Nephron (organoid): ENCODE measurements around the gene ANKRD2.
A peak's percentile ranks its signal among the peaks of the same experiment; 100 is the strongest.
"Not testable (repeated sequence)": the region's sequence is repeated elsewhere in the genome, so short reads cannot be mapped to it uniquely, and the experiment has no call there.

Experiments
- H3K27ac Mint-ChIP-seq, 3 experiments: 2 replicates each; pipeline ENCODE4 v1.8.0; 2020; ENCODE audit warnings: mixed read lengths in 3 of 3, mild to moderate bottlenecking in 2 of 3, moderate library complexity in 1 of 3
- H3K27me3 Mint-ChIP-seq: 2 replicates; pipeline ENCODE4 v1.8.0; 2021; ENCODE audit warnings: low read depth, mild to moderate bottlenecking, moderate library complexity, mixed read lengths
- H3K36me3 Mint-ChIP-seq: 2 replicates; pipeline ENCODE4 v1.8.0; 2020; ENCODE audit warnings: low read depth, mixed read lengths
- H3K4me1 Mint-ChIP-seq: 2 replicates; pipeline ENCODE4 v1.8.0; 2020; ENCODE audit warnings: mixed read lengths
- H3K4me3 Mint-ChIP-seq, 3 experiments: 2 replicates each; pipeline ENCODE4 v1.8.0; 2020; ENCODE audit warnings: mild to moderate bottlenecking in 3 of 3, mixed read lengths in 3 of 3, moderate library complexity in 2 of 3
- H3K9me3 Mint-ChIP-seq: 2 replicates; pipeline ENCODE4 v1.8.0; 2020; ENCODE audit warnings: mixed read lengths
- TF ChIP-seq, protein P1 (sequence below), 3 experiments: fragments of 200-600 bp; sonication (generic); IDR thresholded peaks; one replicate each; pipeline ENCODE4 v1.5.0; 2021; ENCODE audit warnings: antibody characterized with exemption in 3 of 3; ENCODE audit not compliant: unreplicated experiment in 3 of 3

The ANKRD2 gene, protein sequence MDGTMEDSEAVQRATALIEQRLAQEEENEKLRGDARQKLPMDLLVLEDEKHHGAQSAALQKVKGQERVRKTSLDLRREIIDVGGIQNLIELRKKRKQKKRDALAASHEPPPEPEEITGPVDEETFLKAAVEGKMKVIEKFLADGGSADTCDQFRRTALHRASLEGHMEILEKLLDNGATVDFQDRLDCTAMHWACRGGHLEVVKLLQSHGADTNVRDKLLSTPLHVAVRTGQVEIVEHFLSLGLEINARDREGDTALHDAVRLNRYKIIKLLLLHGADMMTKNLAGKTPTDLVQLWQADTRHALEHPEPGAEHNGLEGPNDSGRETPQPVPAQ

DNA sequence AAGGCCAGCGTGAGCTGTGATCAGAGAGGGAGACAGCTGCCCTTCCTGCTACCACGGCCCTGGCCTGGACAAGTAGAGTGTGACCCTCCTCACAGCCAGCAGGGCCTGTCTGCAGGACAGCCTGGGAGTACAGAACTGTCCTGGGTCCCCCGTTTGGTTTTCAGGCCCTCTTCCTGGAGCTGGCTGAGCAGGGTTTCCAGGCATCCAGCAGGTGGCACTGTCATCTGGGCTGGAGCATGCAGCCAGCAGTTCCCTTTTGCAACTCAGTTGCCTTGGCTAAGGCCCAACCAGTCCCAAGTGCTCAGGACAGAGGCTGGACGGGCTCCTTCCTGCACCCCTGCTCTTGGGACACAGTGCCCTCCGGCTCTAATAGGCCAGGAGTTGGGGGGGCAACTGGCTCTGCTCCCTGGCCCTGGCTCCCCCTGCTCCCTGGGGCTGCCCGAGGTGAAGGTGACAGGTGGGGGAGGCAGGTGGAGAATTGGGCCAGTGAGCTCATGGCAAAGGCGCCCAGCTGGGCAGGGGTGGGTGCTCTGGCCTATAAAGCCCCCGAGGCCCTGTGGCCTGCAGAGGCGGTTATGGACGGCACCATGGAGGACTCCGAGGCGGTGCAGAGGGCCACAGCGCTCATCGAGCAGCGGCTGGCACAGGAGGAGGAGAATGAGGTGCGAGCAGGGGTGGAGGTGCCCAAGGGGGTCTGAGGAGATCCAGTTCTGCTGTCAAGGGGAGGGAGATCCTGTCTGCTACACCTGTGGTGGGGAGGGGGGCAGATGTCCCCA lies at the start of gene ANKRD2:
Gene ANKRD2, plus strand, starts transcription at position 566 of the 776 bp plus-strand sequence. Its CDS starts 10 bp downstream, at position 576.
- H3K4me3 Mint-ChIP-seq = peak within 1 kb of the TSS in 1 of 3 experiments; percentile 27
- peak within 1 kb of the TSS; percentile 64 to 88 (median 71) for H3K27ac Mint-ChIP-seq
- no peaks in the 10 kb centered on the region for H3K36me3 Mint-ChIP-seq
- peaks cover 31% of the 10 kb centered on the region for H3K4me1 Mint-ChIP-seq
- TF ChIP-seq, protein P1, sequence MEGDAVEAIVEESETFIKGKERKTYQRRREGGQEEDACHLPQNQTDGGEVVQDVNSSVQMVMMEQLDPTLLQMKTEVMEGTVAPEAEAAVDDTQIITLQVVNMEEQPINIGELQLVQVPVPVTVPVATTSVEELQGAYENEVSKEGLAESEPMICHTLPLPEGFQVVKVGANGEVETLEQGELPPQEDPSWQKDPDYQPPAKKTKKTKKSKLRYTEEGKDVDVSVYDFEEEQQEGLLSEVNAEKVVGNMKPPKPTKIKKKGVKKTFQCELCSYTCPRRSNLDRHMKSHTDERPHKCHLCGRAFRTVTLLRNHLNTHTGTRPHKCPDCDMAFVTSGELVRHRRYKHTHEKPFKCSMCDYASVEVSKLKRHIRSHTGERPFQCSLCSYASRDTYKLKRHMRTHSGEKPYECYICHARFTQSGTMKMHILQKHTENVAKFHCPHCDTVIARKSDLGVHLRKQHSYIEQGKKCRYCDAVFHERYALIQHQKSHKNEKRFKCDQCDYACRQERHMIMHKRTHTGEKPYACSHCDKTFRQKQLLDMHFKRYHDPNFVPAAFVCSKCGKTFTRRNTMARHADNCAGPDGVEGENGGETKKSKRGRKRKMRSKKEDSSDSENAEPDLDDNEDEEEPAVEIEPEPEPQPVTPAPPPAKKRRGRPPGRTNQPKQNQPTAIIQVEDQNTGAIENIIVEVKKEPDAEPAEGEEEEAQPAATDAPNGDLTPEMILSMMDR (IDR thresholded peaks at IDR 0.05; ENCODE audit: unreplicated experiment in 3 of 3) = peak; percentile 67 to 75 (median 70)
- H3K9me3 Mint-ChIP-seq = no peaks in the 10 kb centered on the region
- peaks cover 4% of the 10 kb centered on the region for H3K27me3 Mint-ChIP-seq

DNA sequence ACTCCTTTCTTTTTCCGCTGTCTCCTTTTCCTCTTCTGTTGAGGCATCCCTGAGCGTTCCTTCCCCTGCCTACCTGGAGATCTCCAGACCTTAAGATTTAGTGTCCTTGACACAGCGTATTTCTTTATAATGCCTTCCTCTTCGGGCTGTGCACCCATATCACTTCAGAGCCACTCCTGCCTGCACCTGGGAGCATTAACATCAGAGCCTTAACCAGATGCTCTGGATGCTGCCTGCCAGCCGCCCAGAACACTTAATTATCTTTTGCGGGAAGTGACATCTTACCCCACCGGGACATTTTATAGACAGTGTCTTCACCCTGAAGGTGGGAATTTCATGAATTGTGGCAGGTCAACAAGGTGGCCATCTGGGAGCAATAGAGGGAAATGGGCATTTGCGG lies 49.6 kb upstream of the ANKRD2 start:
- TF ChIP-seq, protein P1 (IDR thresholded peaks at IDR 0.05; ENCODE audit: unreplicated experiment in 3 of 3) = no peak
- Mint-ChIP-seq H3K4me3 (no peak overlapping the region), H3K27me3 (no peaks in the 10 kb centered on the region), H3K9me3 (no peaks in the 10 kb centered on the region), H3K4me1 (peaks cover 21% of the 10 kb centered on the region), H3K27ac (no peak overlapping the region), H3K36me3 (peaks cover 4% of the 10 kb centered on the region)

DNA sequence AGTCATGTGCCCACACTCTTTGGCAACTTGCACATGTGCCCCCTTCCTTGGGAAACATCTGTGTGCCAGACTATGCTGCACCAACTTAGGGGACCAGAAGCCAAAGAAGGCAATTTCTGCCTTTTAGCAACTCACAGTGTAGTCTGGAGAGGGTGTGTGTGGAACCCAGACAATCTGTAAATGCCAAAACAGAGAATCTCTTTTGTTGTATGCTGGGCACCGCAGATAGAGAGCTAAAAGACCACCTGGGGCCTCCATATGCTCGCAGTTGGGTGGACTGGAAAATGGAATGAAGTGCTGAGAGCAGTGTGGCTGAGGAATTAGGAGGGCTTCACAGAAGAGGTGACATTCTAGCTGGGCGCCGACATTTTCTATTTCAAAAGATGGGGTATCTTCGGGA lies 47.5 kb upstream of the ANKRD2 start:
- H3K4me3 Mint-ChIP-seq = no peak overlapping the region
- H3K4me1 Mint-ChIP-seq = peaks cover 9% of the 10 kb centered on the region
- no peaks in the 10 kb centered on the region for H3K27me3 Mint-ChIP-seq
- TF ChIP-seq, protein P1 (IDR thresholded peaks at IDR 0.05; ENCODE audit: unreplicated experiment in 3 of 3) = no peak
- H3K9me3 Mint-ChIP-seq = peaks cover 4% of the 10 kb centered on the region
- H3K36me3 Mint-ChIP-seq = peaks cover 10% of the 10 kb centered on the region
- H3K27ac Mint-ChIP-seq = no peak overlapping the region

DNA sequence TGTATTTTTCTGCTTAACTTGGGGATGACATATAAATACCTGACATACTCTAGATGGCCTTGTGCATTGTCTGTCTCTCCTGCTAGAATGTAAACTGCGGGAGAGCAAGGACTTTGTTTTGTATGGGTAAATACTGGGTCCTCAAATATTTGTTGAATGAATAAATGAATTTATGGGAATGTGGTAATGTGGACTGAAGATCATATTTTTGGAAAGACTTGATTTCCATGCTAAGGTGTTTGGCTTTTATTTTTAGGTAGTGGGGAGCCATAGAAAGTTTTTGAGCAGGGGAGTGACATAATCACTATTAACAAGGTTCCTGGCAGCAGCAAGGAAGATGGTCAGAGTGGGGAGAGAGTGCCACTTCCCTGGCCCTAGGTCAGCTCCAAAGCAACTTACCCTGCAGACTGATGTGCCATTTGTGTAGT lies 46.9 kb upstream of the ANKRD2 start:
- H3K36me3 Mint-ChIP-seq = peaks cover 10% of the 10 kb centered on the region
- TF ChIP-seq, protein P1 (IDR thresholded peaks at IDR 0.05; ENCODE audit: unreplicated experiment in 3 of 3) = no peak
- no peak overlapping the region for H3K4me3 Mint-ChIP-seq
- peak overlapping the region in 1 of 3 experiments; percentile 49 for H3K27ac Mint-ChIP-seq
- peaks cover 10% of the 10 kb centered on the region for H3K4me1 Mint-ChIP-seq
- peaks cover 4% of the 10 kb centered on the region for H3K9me3 Mint-ChIP-seq
- H3K27me3 Mint-ChIP-seq = no peaks in the 10 kb centered on the region

DNA sequence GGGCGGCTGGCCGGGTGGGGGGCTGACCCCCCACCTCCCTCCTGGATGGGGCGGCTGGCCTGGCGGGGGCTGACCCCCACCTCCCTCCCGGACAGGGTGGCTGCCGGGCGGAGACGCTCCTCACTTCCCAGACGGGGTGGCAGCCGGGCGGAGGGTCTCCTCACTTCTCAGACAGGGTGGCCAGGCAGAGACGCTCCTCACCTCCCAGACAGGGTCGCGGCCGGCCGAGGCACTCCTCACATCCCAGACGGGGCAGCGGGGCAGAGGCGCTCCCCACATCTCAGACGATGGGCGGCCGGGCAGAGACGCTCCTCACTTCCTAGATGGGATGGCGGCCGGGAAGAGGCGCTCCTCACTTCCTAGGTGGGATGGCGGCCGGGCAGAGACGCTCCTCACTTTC lies 43.7 kb upstream of the ANKRD2 start:
- H3K27me3 Mint-ChIP-seq, H3K4me3 Mint-ChIP-seq, H3K9me3 Mint-ChIP-seq, H3K4me1 Mint-ChIP-seq, H3K27ac Mint-ChIP-seq: not testable (repeated sequence)
- peaks cover 10% of the 10 kb centered on the region for H3K36me3 Mint-ChIP-seq

DNA sequence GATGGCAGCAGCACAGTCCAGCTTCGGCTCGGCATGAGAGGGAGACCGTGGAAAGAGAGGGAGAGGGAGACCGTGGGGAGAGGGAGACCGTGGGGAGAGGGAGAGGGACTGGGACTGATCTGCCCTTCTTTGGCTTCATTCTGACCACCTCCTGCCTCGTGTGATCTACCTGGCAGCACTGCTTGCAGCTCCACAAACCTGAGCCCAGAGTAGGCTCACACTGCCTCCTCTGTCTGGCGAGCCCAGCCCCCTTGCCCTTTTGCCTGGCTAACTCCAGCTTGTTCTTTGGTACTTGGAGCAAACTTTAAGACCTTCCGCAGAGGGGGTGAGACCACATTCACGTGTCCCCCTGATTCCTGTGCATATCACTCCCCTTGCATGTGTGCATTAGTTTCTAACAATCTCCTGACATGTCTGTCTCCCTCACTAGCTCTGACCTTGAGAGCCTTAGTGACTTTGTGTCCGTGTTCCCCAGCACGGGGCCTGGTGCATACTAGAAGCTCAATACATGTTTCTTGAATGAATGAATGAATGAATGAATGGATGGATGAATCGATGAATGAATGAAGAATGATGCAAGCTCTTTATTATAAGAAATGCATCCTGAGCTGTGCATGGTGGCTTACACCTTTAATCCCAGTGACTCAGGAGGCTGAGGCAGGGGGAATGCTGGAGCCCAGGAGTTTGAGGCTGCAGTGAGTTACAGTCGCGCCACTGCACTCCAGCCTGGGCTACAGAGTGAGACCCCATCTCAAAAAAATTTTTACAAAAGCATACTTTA lies 42.7 kb upstream of the ANKRD2 start:
- Mint-ChIP-seq H3K4me1 (peaks cover 10% of the 10 kb centered on the region), H3K36me3 (peaks cover 10% of the 10 kb centered on the region), H3K27ac (peak overlapping the region in 2 of 3 experiments; percentile 27 to 28), H3K4me3 (no peak overlapping the region), H3K9me3 (peaks cover 4% of the 10 kb centered on the region), H3K27me3 (no peaks in the 10 kb centered on the region)
- TF ChIP-seq, protein P1 (IDR thresholded peaks at IDR 0.05; ENCODE audit: unreplicated experiment in 3 of 3) = no peak
